ENCODE data around the gene DVL1.

DVL1 gene

DNA sequence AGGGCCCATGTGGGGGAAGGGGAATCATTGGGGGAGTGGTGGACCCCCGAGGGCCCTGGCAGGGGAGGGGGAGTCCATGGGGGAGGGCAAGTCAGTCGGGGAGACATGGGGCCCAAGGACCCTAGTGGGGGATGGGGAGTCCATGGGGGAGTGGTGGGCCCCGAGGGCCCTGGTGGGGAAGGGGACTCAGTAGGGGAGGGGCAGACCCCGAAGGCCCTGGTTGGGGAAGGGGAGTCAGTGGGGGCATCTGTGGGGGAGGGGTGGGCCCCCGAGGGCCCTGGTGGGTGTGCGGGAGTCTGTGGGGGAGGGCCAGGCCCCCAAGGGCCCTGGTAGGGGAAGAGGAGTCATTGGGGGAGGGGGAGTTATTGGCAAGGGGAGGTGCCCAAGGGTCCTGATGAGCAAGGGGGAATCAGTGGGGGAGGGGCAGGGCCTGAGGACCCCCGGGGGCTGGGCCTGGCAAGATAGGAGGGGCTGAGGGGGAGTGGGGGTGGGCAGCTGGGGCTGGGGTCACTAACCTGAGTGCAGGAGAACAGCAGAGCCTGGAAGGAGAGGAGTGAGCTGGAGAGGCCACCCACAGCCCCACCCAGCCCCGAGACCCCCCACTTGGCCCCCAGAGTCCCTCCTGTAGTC, 7.1 kb upstream of the DVL1 start:
- DNase-seq (ENCODE audit: low read depth) = no peak
- TF ChIP-seq, protein P1, sequence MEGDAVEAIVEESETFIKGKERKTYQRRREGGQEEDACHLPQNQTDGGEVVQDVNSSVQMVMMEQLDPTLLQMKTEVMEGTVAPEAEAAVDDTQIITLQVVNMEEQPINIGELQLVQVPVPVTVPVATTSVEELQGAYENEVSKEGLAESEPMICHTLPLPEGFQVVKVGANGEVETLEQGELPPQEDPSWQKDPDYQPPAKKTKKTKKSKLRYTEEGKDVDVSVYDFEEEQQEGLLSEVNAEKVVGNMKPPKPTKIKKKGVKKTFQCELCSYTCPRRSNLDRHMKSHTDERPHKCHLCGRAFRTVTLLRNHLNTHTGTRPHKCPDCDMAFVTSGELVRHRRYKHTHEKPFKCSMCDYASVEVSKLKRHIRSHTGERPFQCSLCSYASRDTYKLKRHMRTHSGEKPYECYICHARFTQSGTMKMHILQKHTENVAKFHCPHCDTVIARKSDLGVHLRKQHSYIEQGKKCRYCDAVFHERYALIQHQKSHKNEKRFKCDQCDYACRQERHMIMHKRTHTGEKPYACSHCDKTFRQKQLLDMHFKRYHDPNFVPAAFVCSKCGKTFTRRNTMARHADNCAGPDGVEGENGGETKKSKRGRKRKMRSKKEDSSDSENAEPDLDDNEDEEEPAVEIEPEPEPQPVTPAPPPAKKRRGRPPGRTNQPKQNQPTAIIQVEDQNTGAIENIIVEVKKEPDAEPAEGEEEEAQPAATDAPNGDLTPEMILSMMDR (IDR thresholded peaks at IDR 0.05; ENCODE audit: insufficient read depth, low read depth, low read length, missing control alignments) = no peak
- H3K4me3 ChIP-seq (ENCODE audit: low read depth, low read length) = no peak overlapping the region

DNA sequence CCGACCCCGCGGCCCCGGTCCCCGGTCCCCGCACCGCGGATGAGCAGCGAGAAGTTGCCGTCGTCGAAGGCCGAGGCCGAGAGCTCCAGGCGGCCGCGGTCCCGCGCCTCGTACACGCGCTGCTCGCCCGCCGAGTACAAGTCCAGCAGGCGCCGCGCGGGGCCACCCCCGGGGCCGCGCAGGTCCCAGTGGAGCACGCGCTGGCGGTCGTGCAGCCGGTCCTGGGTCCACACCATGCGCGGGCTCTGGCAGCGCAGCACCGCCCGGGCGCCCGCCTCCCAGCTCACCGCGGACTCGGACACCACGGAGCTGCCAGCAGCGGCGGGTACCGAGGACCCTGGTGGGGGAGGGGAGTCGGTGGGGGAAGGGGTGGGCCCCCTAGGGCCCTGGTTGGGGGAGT, 6.2 kb upstream of the DVL1 start:
- no peak overlapping the region for H3K4me3 ChIP-seq (ENCODE audit: low read depth, low read length)
- TF ChIP-seq, protein P1 (IDR thresholded peaks at IDR 0.05; ENCODE audit: insufficient read depth, low read depth, low read length, missing control alignments) = no peak
- DNase-seq (ENCODE audit: low read depth) = no peak

DNA sequence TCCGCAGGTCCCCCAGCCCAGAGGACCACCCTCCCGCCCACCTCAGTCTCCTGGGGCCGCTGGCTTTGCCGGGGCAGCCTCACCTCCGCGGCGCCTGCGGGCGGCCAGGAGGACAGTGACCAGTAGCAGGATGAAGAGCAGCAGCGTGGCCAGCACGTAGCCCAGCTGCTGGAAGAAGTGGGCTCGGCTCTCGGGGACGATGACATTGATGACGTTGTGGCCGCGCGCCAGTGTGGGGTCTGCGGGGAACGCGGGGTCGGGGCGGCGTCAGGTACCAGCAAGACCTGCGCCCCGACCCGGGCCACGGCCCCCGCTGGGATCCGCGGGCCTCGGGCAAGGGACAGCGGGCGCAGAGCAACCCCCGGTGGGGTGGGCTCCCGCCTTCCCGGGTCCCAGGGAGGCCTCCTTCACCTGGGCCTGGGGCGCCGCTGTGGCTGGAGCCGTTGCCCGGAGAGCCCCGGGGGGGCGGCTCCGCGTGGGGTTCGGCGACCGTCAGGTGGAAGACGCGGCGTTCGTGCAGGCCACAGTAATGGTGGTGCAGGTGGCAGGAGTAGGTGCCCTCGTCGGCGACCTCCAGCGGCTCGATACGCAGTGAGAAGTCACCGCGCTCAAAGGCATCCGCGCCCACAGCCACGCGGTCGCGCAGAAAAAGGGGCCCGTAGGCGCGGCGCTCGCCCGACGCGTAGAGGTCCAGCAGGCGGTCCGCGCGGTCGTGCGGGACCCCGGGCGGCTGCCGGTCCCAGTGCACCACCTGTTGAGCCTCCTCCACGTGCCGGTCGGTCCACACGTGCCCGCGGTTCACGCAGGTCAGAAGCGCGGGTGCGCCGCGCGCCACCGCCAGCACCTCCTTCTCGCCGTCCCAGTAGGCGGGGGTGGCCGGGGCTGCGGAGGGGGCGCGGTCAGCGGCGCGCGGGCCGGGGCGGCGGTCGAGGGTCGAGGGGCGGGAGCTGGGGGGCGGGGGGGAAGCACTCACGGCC, 5.3 kb upstream of the DVL1 start:
- no peak overlapping the region for H3K4me3 ChIP-seq (ENCODE audit: low read depth, low read length)

DNA sequence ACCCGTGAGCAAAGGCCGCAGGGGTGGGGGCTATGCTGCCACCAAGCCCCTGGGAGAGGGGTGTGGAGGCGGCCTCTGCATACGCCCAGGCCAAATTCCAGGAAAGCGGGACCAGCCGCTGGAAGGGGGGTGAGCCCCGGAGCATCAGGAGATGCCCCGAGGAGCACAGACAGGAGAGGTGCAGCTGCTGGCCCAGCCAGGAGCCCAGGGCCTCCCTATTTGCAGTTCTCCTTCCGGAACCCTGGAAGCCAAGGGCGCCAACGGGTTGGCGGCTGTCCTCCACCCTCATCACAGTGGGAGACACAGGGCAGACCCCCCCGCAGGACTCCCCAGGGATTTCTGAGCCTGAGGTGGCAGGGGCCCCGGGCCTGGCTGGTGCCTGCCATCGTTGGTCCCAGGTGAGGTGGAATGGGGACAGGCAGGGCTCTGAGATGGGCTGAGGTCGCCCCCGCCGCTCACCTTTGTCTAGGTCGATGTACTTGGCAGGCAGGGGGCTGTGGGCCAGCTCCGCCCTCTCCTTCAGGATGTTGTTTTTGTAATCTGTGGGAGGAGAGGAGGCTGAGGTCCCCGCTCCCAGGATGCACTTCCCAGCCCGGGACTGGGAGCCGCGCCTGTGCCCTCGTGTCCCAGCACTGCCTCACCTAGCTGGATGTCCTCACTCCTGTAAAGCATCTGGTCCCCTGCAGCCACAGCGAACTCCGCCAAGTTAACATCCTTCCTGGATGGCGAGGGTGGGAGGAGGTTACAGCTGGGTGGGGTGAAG, 4.4 kb upstream of the DVL1 start:
- no peak overlapping the region for H3K4me3 ChIP-seq (ENCODE audit: low read depth, low read length)
- TF ChIP-seq, protein P1 (IDR thresholded peaks at IDR 0.05; ENCODE audit: insufficient read depth, low read depth, low read length, missing control alignments) = no peak
- DNase-seq (ENCODE audit: low read depth) = no peak

More for the DNA sequence above, 5.3 kb upstream of the DVL1 start:
- DNase-seq (ENCODE audit: low read depth) = no peak
- TF ChIP-seq, protein P1 (IDR thresholded peaks at IDR 0.05; ENCODE audit: insufficient read depth, low read depth, low read length, missing control alignments) = no peak

DNA sequence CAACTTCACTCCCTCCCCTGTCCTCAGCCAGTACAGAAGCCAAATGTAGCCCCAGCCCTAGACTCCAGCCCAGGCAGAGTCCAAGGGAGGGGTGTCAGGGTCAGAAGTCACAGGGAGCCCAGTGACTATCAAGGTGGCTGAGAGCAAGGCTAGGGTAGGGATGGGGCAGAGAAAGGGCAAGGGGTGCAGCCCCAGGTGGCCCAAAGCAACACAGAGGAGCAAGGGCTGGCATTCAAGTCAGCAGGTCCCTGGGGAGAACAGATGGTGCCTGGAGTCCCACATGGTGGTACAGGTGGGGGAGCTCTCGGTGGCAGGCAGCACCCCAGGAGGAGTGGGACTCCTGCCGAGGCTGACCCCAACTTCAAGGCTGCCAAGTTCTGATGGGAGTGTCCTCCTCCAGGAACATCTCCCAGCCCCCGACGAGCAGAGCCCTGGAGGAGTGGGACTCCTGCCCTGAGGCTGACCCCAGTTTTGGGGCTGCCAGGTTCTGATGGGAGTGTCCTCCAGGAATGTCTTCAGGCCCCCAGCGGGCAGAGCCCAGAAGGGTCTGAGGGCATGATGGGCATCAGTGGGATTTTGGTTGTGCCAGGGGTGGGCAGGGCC, 3.7 kb upstream of the DVL1 start:
- TF ChIP-seq, protein P1 (IDR thresholded peaks at IDR 0.05; ENCODE audit: insufficient read depth, low read depth, low read length, missing control alignments) = no peak
- no peak overlapping the region for H3K4me3 ChIP-seq (ENCODE audit: low read depth, low read length)
- no peak for DNase-seq (ENCODE audit: low read depth)
